Activated gamma-delta T cell treated with anti-CD3 and anti-CD28 coated beads, Interleukin-2, amount 50 U/mL, for 16 hours (primary cell): ENCODE measurements around the gene TCF3.
"Not testable (repeated sequence)": the region's sequence is repeated elsewhere in the genome, so short reads cannot be mapped to it uniquely, and the experiment has no call there.

Source experiments
- DNase-seq: peaks from one replicate; pipeline ENCODE4 v3.0.0-alpha.2; 2020; ENCODE audit warnings: low read depth

Gene TCF3

GRCh38 chr19:1652471-1653299, at the start of gene TCF3:
Gene TCF3, minus strand, starts transcription at chr19:1652615. Its CDS starts 2,367 bp downstream, at chr19:1650248.
- DNase-seq, result peak; percentile 98

- DNase-seq, result no peak
Measured at GRCh38 chr19:1700733-1701663, 48.6 kb upstream of the TCF3 start.

- DNase-seq, result no peak
Measured at GRCh38 chr19:1699998-1700732, 47.8 kb upstream of the TCF3 start.

GRCh38 chr19:1699386-1699785, 47.0 kb upstream of the TCF3 start:
- DNase-seq, result no peak

- no peak for DNase-seq
Measured at GRCh38 chr19:1698636-1699035, 46.2 kb upstream of the TCF3 start.

GRCh38 chr19:1695481-1695880, 43.1 kb upstream of the TCF3 start:
- not testable (repeated sequence) for DNase-seq

GRCh38 chr19:1691589-1692290, 39.3 kb upstream of the TCF3 start:
- DNase-seq, result no peak

GRCh38 chr19:1690699-1691307, 38.4 kb upstream of the TCF3 start:
- DNase-seq, result peak; percentile 22

- not testable (repeated sequence) for DNase-seq
Measured at GRCh38 chr19:1685785-1686184, 33.4 kb upstream of the TCF3 start.

- no peak for DNase-seq
Measured at GRCh38 chr19:1685046-1685445, 32.6 kb upstream of the TCF3 start.

GRCh38 chr19:1684573-1684912, 32.1 kb upstream of the TCF3 start:
- no peak for DNase-seq

GRCh38 chr19:1683869-1684572, 31.6 kb upstream of the TCF3 start:
- DNase-seq, result no peak

GRCh38 chr19:1680976-1681375, 28.6 kb upstream of the TCF3 start:
- no peak for DNase-seq

- no peak for DNase-seq
Measured at GRCh38 chr19:1678073-1678472, 25.7 kb upstream of the TCF3 start.

- DNase-seq, result no peak
Measured at GRCh38 chr19:1676351-1677266, 24.2 kb upstream of the TCF3 start.

GRCh38 chr19:1675633-1676350, 23.4 kb upstream of the TCF3 start:
- DNase-seq, result no peak

- DNase-seq, result no peak
Measured at GRCh38 chr19:1674293-1674679, 21.9 kb upstream of the TCF3 start.

GRCh38 chr19:1673645-1674292, 21.4 kb upstream of the TCF3 start:
- no peak for DNase-seq
